Activated CD4-positive, CD25-positive, alpha-beta regulatory T cell treated with anti-CD3 and anti-CD28 coated beads, Interleukin-2, amount 50 U/mL, for 72 hours (primary cell): ENCODE measurements around the gene KAZN.

Experiments used
- DNase-seq: peaks from one replicate; pipeline ENCODE4 v3.0.0; 2021

The KAZN gene

GRCh38 chr1:14679027-14679688 is 80.7 kb downstream of the KAZN start:
- no peak for DNase-seq

- no peak for DNase-seq
These were observed 82.7 kb downstream of the KAZN start for GRCh38 chr1:14681182-14681581.

GRCh38 chr1:14682941-14683621 is 84.6 kb downstream of the KAZN start:
- no peak for DNase-seq

- no peak for DNase-seq
These were observed 86.6 kb downstream of the KAZN start for GRCh38 chr1:14685078-14685477.

GRCh38 chr1:14686701-14687100 is 88.2 kb downstream of the KAZN start:
- DNase-seq: no peak

- DNase-seq: no peak
These were observed 88.7 kb downstream of the KAZN start for GRCh38 chr1:14687147-14687546.

GRCh38 chr1:14689996-14690615 is 91.6 kb downstream of the KAZN start:
- DNase-seq: no peak

GRCh38 chr1:14693949-14694348 is 95.5 kb downstream of the KAZN start:
- DNase-seq: no peak

GRCh38 chr1:14694589-14694988 is 96.1 kb downstream of the KAZN start:
- DNase-seq: no peak

GRCh38 chr1:14696761-14697160 is 98.3 kb downstream of the KAZN start:
- DNase-seq: no peak

GRCh38 chr1:14697353-14697752 is 98.9 kb downstream of the KAZN start:
- DNase-seq: no peak

- no peak for DNase-seq
These were observed 99.8 kb downstream of the KAZN start for GRCh38 chr1:14698314-14698713.

GRCh38 chr1:14699620-14700019 is 101.1 kb downstream of the KAZN start:
- no peak for DNase-seq

GRCh38 chr1:14704846-14705245 is 106.4 kb downstream of the KAZN start:
- no peak for DNase-seq

GRCh38 chr1:14705824-14706223 is 107.3 kb downstream of the KAZN start:
- no peak for DNase-seq

- DNase-seq: no peak
These were observed 108.1 kb downstream of the KAZN start for GRCh38 chr1:14706631-14707030.

GRCh38 chr1:14707531-14708445 is 109.3 kb downstream of the KAZN start:
- no peak for DNase-seq

- no peak for DNase-seq
These were observed 111.8 kb downstream of the KAZN start for GRCh38 chr1:14710331-14710730.

GRCh38 chr1:14712136-14712535 is 113.7 kb downstream of the KAZN start:
- DNase-seq: no peak

- no peak for DNase-seq
These were observed 114.6 kb downstream of the KAZN start for GRCh38 chr1:14713077-14713476.

- no peak for DNase-seq
These were observed 116.8 kb downstream of the KAZN start for GRCh38 chr1:14715266-14715665.

- no peak for DNase-seq
These were observed 117.3 kb downstream of the KAZN start for GRCh38 chr1:14715802-14716201.

- no peak for DNase-seq
These were observed 118.0 kb downstream of the KAZN start for GRCh38 chr1:14716474-14716873.
